Spleen (tissue), 7 donors: Measurements from ENCODE around the gene OFD1.

Source experiments
- POLR2AphosphoS5 ChIP-seq, 3 donors: sonication (generic); formaldehyde crosslinking; IDR thresholded peaks; one replicate each; pipeline ENCODE4 v1.5.1; 2017; ENCODE audit warnings: antibody characterized with exemption in 3 of 3
- TF ChIP-seq, protein P1 (sequence below), 11 experiments: fragments of 200-600 bp in 7 of 11; fragments of 450-650 bp in 4 of 11; sonication (generic) in 4 of 11; IDR thresholded peaks in 8 of 11; conservative IDR thresholded peaks in 3 of 11; 1 replicate in 7 of 11; 2 replicates in 4 of 11; pipeline versions ENCODE4 v1.4.0 to v1.8.0; 2016 to 2021; ENCODE audit warnings: antibody characterized with exemption in 11 of 11, inconsistent platforms in 4 of 11, mild to moderate bottlenecking in 1 of 11
- donor health status: DM: no; HTN: no; CAD: no; lungs with moderate emphysema.
- donor health status: DM: no; HTN: no; CAD: no.
- donor health status: DM: no; HTN: no; CAD: no.

GRCh38 chrX:13700380-13700779 is 34.2 kb upstream of the OFD1 start:
- TF ChIP-seq, protein P1, sequence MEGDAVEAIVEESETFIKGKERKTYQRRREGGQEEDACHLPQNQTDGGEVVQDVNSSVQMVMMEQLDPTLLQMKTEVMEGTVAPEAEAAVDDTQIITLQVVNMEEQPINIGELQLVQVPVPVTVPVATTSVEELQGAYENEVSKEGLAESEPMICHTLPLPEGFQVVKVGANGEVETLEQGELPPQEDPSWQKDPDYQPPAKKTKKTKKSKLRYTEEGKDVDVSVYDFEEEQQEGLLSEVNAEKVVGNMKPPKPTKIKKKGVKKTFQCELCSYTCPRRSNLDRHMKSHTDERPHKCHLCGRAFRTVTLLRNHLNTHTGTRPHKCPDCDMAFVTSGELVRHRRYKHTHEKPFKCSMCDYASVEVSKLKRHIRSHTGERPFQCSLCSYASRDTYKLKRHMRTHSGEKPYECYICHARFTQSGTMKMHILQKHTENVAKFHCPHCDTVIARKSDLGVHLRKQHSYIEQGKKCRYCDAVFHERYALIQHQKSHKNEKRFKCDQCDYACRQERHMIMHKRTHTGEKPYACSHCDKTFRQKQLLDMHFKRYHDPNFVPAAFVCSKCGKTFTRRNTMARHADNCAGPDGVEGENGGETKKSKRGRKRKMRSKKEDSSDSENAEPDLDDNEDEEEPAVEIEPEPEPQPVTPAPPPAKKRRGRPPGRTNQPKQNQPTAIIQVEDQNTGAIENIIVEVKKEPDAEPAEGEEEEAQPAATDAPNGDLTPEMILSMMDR (IDR thresholded peaks at IDR 0.05 in 8 of 11, conservative IDR thresholded peaks at IDR 0.05 in 3 of 11), result no peak
- TF ChIP-seq POLR2AphosphoS5 (IDR thresholded peaks at IDR 0.05), result no peak
